Right atrium auricular region (tissue), 2 donors: ENCODE data around the gene ZNF224. TPM values are rescaled to one million over a fixed set of nuclear protein-coding genes. Genes with fewer than 3 reads are reported as not detected.

Experiments used
- DNase-seq: peaks from one replicate; pipeline ENCODE4 v3.0.0-alpha.2; 2019; ENCODE audit warnings: low spot score
- H3K27ac ChIP-seq, 2 donors: fragments of 200-600 bp; sonication (generic); 1 replicate in 1 of 2; 2 replicates in 1 of 2; pipeline ENCODE4 v1.5.1; 2016 to 2019
- H3K27me3 ChIP-seq, 2 donors: fragments of 200-600 bp; sonication (generic); one replicate each; pipeline versions ENCODE4 v1.5.1 to v1.6.0; 2017 to 2019
- H3K36me3 ChIP-seq: fragments of 200-600 bp; sonication (generic); one replicate; pipeline ENCODE4 v1.5.1; 2016
- H3K4me1 ChIP-seq, 2 donors: fragments of 200-600 bp; sonication (generic); one replicate each; pipeline versions ENCODE4 v1.5.1 to v1.6.0; 2017 to 2019
- H3K4me3 ChIP-seq, 2 donors: fragments of 200-600 bp; sonication (generic); 1 replicate in 1 of 2; 2 replicates in 1 of 2; pipeline ENCODE4 v1.5.1; 2017 to 2019; ENCODE audit warnings: mild to moderate bottlenecking in 1 of 2, moderate library complexity in 1 of 2
- H3K9me3 ChIP-seq, 2 donors: fragments of 200-600 bp; sonication (generic); one replicate each; pipeline ENCODE4 v1.5.1; 2019
- CTCF ChIP-seq, 2 donors: fragments of 200-600 bp; sonication (generic); IDR thresholded peaks; one replicate each; pipeline ENCODE4 v1.5.1; 2019; ENCODE audit warnings: antibody characterized with exemption in 2 of 2
- total RNA-seq, 2 donors: library from RNA; depleted of rRNA; stranded (reverse); fragments of >200 nt; gene quantifications; one replicate each; pipeline ENCODE4 v1.1.0, GENCODE V29; 2016

The ZNF224 gene
- total RNA-seq, 2 donors from 2014 or later, result 7.8 to 19.0 TPM

GRCh38 chr19:44061038-44061437 is 33.1 kb upstream of the ZNF224 start:
- no peak overlapping the region for H3K4me3 ChIP-seq
- no peak overlapping the region for H3K27ac ChIP-seq
- DNase-seq, result no peak
- H3K36me3 ChIP-seq, result peaks cover 81% of the 10 kb centered on the region
- no peaks in the 10 kb centered on the region for H3K27me3 ChIP-seq
- H3K4me1 ChIP-seq, result no peaks in the 10 kb centered on the region
- TF ChIP-seq CTCF (IDR thresholded peaks at IDR 0.05), result no peak
- peaks cover 0 to 19% of the 10 kb centered on the region in 2 donors for H3K9me3 ChIP-seq

DNA sequence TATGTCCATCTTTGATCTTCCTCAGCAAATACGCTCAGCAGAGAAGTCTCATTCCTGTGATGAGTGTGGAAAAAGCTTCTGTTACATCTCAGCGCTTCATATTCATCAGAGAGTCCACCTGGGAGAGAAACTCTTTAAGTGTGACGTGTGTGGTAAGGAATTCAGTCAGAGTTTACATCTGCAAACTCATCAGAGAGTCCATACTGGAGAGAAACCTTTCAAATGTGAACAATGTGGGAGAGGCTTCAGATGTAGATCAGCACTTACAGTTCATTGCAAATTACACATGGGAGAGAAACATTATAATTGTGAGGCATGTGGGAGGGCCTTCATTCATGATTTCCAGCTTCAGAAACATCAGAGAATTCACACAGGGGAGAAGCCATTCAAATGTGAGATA is 27.9 kb upstream of the ZNF224 start:
- H3K36me3 ChIP-seq, result peaks cover 63% of the 10 kb centered on the region
- DNase-seq, result no peak
- TF ChIP-seq CTCF (IDR thresholded peaks at IDR 0.05), result no peak
- H3K4me1 ChIP-seq, result peaks cover 0 to 2% of the 10 kb centered on the region in 2 donors
- no peak overlapping the region for H3K27ac ChIP-seq
- H3K9me3 ChIP-seq, result peaks cover 0 to 48% of the 10 kb centered on the region in 2 donors
- no peak overlapping the region for H3K4me3 ChIP-seq
- H3K27me3 ChIP-seq, result no peaks in the 10 kb centered on the region

DNA sequence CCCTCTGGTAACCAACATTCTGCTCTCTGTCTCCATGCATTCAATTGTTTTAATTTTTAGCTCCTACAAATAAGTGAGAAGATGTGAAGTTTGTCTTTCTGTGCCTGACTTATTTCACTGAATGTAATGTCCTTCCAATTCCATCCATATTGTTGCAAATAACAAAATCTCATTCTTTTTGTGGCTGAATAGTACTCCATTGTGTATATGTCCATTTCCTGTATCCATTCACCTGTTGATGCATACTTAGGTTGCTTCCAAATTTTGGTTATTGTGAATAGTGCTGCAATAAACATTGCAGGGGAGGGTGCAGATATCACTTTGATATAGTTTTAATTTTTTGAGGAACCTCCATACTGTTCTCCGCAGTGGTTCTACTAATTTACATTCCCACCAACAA is 24.7 kb upstream of the ZNF224 start:
- Histone ChIP-seq H3K27me3 (no peaks in the 10 kb centered on the region), H3K9me3 (peaks cover 0 to 44% of the 10 kb centered on the region in 2 donors), H3K36me3 (peaks cover 31% of the 10 kb centered on the region), H3K27ac (no peak overlapping the region), H3K4me3 (no peak overlapping the region), H3K4me1 (peaks cover 0 to 16% of the 10 kb centered on the region in 2 donors)
- DNase-seq, result no peak
- TF ChIP-seq CTCF (IDR thresholded peaks at IDR 0.05), result no peak

GRCh38 chr19:44071824-44072542 is 22.2 kb upstream of the ZNF224 start, which contains the start of gene ZNF284:
Gene ZNF284 (plus strand): TSS chr19:44072159. CDS start chr19:44076390, 4,231 bp downstream.
- H3K4me3 ChIP-seq, result peak within 1 kb of the TSS; percentile 56 to 72
- H3K9me3 ChIP-seq, result peaks cover 0 to 19% of the 10 kb centered on the region in 2 donors
- H3K27me3 ChIP-seq, result no peaks in the 10 kb centered on the region
- H3K4me1 ChIP-seq, result peaks cover 0 to 16% of the 10 kb centered on the region in 2 donors
- DNase-seq, result peak; percentile 86
- TF ChIP-seq CTCF (IDR thresholded peaks at IDR 0.05), result no peak
- peak within 1 kb of the TSS in 1 of 2 donors; percentile 54 for H3K27ac ChIP-seq
- peaks cover 9% of the 10 kb centered on the region for H3K36me3 ChIP-seq

- Histone ChIP-seq H3K27ac (peak overlapping the region in 1 of 2 donors; percentile 54), H3K27me3 (no peaks in the 10 kb centered on the region)
- no peak for TF ChIP-seq CTCF (IDR thresholded peaks at IDR 0.05)
Observed at GRCh38 chr19:44072543-44073401, 21.4 kb upstream of the ZNF224 start.

More at GRCh38 chr19:44072543-44073401, 21.4 kb upstream of the ZNF224 start:
- Histone ChIP-seq H3K9me3 (peaks cover 0 to 13% of the 10 kb centered on the region in 2 donors), H3K4me3 (peak overlapping the region; percentile 56 to 72), H3K36me3 (peaks cover 9% of the 10 kb centered on the region), H3K4me1 (peaks cover 0 to 16% of the 10 kb centered on the region in 2 donors)
- no peak for DNase-seq
